DMS53 (cell line): ENCODE measurements around the gene JSRP1.

ENCODE experiments used
- DNase-seq: peaks from one replicate; lab custom pipeline; 2025; lab: John Stamatoyannopoulos, UW

The JSRP1 gene, protein sequence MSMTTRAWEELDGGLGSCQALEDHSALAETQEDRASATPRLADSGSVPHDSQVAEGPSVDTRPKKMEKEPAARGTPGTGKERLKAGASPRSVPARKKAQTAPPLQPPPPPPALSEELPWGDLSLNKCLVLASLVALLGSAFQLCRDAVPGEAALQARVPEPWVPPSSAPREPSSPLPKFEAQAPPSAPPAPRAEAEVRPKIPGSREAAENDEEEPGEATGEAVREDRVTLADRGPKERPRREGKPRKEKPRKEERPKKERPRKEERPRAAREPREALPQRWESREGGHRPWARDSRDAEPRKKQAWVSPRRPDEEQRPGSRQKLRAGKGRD

DNA sequence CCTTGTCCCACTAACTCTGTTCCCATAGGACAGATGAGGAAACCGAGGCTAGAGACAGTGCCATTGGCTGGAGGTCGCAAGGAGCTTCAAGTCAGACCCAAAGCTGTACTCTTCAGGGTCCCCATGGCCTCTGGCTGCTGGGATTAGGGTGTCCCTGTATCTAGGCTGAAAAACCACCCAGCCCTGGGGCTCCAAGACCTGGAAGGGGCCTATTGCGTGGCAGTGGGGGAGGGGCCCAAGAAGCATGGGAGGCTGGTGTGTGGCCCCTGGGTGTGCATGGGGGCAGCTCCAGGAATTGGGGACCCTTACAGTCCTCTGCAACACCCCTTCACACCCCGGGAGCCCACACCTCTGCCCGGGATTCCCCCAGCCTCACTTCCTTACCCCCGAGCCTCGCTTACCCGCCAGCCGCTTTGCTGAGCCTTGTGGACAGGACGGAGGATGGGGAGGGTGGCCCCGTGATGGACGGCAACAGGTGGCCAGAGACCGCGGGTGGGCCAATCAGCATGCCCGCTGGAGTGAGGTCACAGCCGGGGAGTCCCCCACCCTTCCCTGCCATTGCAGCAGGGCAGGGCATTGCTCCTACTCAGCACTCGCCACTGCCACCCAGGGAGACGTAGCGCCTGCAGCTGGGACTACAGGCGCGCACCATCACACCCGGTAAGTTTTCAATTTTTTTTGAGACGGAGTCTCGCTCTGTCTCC, at the start of gene JSRP1:
Gene JSRP1 (minus strand): TSS at position 436 of the 704 bp plus-strand sequence. CDS start 1,103 bp downstream, outside the sequence.
- DNase-seq = no peak

DNA sequence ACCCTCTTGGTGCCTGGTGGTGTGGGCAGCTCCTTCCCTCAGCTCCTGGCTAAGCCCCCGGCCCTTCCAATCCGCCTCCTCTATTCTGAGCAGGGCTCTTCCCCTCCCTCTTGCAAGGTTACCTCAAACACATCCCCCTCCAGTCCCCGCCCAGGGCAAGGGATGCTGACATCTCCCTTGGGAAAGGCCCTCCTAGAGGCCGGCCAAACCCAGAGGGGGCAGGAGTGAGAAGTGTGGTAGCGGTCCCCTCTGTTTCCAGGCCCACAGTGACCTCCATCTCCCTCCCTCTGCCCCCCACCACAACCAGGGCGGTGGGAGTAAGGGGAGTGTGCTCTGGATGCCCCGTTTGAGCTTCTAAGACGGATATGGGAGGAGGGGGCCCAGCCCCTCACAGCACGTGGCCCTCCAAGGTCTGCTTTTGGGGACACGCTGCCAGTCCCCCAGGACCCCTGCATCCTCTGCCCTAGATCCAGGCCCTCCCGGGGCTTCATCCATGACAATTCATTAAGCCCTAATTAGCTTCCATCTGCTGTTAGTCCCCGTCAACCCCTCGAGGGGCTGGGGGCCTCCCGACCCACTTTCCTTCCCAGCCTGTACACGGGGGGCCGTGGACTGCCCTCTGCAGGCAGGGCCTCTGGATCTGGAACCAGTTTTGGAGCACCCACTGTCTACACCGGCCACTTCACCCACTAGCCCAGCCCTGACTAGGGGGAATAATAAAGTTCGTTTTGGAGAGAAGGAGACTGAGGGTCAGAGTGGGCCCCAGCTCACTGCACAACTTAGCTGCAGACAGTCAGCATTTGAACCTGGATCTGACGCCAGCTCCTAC, 49.4 kb upstream of the JSRP1 start:
- no peak for DNase-seq

DNA sequence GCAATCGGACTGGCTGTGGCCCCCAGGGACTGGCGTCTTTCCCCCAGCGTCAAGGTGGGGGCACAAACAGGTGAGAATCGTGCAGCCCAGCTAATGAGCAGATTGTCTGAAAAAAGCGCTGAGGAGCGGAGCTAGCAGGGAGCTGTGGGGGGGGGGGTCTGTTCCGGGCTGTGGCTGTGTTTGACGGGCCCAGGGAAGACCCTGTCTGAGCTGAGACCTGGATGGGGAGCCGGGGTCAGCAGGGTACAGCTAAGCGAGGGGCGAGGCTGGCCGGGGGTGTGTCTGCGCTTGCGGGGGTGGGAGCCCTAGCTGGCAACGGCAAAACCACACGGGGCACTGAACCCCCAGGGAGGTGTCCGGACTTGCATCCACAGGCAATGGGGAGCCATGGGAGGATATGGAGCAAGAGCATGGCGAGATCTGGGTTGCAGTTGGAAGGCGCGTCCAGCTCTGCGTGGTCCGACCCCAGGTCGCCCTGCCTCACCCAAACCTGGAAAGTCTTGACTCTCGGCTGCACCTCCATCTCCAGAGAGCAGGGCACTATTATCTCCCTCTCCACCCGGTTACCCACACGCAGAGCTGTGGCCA, 47.1 kb upstream of the JSRP1 start:
- no peak for DNase-seq

DNA sequence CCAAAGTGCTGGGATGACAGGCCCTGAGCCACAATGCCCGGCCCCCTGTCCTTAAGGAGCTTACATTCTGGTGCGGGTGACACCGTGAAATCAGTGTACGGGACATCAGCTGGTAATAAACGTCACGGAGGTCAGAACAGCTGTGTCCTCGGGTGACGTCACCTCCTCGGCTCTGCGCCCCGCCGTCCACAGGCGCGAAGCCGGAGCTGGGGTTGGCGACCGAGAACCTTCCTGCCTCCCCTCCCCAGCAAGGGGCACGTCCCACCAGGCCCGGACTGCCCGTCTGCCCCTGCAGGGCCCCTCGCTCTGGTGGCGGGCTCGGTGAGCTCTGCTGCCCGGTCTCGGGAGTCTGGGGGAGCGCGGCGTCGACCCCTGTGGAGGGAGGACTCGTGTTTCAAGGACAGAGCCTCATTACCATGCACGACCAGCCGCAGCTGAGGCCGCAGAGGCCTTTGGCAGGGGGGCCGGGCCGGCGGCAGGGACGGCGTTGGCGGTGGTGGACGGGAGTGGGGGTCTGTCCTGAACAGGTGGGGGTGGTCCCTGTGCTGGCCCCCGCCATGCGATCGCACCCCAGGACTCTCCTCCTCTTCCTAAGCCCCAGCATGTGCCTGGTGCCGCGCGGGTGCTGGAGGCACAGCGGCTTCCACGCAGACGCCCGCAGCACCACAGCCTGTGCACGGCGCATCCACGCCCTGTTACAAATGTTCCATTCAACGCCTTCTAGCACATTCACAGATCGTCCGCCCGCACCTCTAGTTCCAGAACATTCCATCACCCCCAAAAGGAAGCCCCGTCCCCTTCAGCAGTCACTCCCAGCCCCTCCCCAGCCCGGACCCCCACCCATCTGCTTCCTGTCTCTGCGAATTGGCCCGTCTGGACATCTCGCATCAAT, 46.3 kb upstream of the JSRP1 start:
- no peak for DNase-seq

DNA sequence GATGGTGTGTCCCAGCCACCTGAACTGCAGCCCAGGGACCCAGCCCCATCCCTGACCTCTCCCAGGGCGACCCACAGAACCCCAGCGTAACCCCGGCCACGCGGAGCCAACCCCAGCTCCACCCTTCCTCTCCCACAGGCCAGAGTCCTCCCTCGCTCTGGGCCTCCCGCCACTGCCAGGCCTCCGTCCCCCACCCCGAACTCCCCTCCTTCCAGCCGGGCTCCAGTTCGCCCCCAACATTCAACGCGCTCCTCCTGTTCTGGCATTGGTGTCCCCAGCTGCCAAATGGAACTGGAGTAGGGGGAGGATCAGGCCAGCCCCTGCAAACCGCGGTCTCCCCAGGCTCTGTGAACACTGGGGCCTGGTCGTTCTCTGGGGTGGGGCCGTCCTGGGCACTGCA, 44.3 kb upstream of the JSRP1 start:
- no peak for DNase-seq

DNA sequence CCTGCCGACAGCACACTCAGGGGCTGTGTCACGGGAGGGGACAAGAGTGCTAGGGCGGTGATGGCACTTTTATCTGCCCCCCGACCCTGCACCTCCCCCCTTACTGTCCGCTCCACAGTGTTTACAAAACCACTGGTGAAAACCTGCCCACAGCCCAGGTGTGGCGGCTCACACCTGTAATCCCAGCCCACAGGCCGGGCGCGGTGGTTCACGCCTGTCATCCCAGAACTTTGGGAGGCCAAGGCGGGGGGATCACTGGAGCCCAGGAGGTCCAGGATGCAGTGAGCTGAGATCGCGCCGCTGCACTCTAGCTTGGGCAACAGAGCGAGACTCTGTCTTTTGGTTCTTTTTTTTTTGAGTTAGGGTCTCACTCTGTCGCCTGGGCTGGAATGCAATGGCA, 39.9 kb upstream of the JSRP1 start:
- DNase-seq = no peak

DNA sequence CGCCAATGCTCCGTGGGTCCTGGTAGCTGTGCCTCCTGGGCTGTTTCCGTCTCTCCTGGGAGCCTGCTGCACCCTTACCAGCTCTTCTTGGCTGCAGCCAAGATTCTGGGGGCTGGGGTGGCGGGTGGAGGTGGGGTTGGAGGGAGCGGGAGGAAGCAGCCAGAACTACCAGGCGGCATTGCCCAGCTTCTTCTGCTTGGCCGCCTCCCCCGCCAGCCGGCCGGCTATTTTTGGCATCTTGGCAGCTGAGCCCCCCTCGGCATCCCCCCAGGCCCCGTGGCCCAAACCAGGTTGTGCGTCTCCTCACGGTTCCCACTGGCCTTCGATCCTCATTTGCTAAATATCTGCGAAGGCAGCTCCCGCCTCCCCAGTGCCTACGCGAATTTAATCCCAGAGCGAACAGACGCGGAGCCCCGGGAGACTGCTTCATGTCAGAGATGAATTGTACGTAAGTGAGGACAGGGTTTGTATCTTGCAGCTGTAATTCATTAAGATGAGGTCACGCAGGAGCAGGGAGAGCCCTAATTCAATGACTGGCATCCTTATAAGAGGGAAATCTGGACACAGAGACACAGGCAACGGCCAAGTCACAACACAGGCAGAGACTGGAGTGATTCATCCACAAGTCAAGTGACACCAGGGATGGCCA, 38.6 kb upstream of the JSRP1 start:
- no peak for DNase-seq

DNA sequence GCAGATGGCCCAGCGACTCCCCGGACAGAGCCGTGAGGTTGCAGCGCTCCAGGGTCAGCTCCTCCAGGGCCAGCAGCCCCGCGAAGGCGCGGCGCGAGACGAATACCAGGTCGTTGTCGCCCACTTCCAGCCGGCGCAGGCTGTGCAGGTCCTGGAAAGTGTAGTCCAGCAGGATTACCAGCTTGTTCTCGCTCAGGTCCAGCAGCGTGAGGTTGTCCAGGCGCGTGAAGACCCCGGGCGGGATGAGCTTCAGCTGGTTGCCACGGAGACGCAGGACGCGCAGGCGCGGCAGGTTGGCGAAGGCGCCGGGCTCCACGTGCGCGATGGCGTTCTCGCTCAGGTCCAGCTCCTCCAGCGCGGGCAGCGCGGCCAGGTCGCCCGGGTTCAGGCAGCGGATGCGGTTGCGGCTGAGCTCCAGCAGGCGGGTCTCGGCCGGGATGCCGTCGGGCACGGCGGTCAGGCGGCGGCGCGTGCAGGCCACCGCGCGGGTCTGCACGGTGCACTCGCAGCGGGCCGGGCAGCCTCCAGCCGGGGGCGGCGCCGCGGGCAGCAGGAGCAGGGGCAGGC, 35.1 kb upstream of the JSRP1 start:
- DNase-seq = peak; percentile 87

DNA sequence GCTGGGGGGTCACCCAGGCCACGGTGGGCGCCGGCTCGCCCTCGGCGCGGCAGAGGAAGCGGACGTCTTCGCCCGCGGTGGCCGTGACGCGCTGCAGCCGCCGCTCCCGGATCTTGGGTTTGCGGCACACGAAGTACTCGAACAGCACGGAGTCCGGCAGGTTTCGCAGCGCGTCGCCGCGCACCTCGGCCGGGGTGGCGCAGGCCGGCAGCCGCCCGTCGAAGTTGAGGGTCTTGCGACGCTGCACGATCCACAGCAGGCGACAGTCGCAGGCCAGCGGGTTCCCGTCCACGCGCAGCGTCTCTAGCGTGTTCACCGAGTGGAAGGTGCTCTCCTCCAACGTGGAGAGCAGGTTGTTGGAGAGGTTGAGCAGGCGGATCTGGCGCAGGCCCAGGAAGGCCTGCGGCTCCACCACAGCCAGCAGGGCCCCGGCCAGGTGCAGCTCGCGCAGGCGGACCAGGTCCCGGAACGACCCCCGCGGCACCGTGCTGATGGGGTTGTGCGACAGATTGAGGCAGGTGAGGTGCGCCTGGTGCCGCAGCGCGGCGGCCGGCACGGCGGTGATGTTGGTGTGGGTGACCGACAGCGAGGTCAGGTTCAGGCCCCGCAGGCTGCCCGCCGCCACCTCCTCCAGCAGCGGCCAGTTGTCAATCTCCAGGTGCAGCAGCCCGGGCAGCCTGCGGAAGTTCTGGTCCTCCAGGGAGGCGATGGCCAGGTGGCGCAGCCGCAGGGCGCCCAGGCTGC, 34.4 kb upstream of the JSRP1 start:
- peak; percentile 80 for DNase-seq

DNA sequence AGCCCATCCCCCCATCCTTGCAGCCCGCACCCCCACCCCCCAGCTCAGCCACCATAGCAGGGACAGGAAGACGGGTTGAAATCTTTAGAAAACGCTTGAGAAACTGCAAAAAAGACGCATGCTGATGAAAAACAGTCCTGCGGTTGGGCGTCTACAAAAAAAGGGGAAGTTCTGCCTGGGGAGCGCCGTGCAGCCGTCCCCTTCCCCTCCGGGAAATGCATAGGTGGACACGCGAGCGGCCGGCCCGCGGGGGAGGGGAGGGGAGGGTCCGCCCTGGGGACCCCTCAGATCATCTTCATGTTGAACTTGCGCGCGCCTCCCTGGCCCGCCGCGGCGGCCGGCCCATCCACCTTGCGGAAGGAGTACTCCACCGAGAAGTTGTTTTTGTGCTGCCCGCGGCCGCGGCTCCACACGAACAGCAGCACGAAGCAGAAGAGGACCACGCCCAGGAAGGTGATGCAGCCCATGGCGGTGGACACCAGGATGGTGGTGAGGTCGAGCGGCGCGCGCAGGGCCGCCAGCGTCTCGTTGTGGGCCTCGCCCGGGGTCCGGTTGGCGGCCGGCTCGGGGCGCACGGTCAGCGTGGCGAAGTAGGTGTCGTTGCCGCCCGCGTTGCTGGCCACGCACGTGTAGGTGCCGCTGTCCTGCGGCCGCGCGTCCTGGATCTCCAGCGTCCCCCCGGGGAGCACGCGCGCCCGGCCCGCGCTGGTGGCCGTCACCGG, 33.7 kb upstream of the JSRP1 start:
- DNase-seq = peak; percentile 68

DNA sequence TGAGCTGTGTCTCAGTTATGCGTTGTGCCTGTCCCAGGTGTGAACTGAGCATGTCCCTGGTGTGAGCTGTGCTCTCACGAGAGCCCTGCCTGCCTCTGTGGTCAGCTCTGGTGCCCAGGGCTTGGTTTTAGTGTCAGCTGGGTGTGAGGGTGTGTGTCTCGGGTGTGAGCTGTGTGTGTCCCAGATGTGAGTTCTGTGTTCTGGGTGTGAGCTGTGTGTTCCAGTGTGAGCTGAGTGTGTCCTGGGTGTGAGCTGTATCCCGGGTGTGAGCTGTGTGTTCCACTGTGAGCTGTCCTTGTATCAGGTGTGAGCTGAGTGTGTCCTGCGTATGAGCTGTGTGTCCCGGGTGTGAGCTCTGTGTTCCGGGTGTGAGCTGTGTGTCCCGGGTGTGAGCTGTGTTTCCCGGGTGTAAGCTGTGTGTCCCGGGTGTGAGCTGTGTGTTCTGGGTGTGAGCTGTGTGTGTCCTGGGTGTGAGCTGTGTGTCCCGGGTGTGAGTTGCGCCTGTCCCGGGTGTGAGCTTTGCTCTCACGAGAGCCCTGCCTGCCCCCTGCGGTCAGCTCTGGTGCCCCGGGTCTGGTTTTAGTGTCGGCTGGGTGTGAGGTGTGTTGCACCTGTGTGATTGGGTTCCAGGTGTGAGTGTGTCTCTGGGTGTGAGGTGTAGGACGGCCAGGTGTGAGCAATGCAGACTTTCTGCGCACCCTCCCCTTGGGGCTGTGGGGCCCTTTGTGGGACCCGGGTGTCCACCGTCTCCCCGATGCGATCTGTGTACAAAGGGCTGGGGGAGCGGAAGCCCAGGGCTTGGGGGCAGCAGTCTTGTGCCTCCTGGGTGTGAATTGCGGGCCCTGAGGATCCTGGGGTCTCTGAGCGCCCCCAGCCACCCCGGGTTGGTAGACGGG, 32.8 kb upstream of the JSRP1 start:
- no peak for DNase-seq

DNA sequence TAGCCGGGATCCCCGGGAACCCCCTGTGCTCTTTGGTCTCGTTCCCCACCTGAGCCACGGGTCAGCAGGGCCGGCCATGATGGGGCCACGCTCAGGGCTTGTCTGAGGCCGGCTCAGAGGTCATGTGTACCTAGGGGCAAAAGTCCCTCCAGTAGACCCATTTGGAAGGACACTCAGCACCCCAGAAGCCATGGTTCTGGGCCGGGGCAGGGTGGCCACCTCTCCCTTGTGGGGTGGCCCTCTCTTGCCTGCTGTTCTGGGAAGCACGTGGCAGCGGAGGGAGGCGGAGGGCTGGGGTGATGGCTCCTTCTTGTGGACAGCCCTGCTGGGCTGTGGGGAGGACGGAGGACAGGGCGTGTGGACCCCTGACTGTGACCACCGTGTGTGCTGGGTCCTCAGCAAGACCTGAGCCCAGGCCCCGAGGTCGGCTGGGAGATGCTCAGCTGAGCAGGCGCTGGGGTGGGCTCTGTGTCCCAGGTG, 32.2 kb upstream of the JSRP1 start:
- no peak for DNase-seq

DNA sequence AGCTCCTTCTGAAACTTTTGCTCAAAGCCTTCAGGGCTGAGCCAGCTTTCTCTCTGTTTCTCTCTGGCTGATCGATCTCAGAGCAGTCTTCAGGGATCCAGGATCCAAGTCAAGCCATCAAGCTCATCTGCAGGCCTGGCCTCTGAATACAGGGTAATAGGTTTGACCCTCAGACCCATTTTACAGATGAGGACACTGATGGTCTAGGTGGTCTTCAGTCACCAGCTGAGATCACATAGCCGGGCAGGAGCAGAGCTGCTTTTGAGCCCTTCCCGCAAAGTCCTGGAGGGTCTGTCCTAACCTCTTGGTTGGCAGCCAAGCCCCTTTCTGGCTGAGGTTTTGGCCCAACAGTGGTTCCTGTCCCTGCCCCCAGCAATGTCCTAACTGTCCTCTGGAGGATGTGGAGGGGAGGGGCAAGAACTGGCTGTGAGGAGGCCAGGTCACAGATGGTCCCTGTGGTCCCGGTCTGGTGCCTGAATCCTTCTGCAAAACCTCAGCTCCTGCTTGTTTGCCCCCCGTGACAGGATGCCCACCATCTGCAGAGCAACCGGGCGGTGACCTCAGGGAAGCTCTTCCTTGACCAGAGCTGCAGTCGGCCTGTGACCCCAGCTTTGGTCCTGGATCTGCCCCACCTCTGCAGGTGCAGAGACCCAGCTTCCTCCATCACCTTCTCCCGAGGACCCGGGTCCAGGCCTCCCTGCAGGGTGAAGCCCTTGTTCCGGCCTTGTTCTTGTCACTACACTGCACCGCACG, 31.5 kb upstream of the JSRP1 start:
- no peak for DNase-seq

DNA sequence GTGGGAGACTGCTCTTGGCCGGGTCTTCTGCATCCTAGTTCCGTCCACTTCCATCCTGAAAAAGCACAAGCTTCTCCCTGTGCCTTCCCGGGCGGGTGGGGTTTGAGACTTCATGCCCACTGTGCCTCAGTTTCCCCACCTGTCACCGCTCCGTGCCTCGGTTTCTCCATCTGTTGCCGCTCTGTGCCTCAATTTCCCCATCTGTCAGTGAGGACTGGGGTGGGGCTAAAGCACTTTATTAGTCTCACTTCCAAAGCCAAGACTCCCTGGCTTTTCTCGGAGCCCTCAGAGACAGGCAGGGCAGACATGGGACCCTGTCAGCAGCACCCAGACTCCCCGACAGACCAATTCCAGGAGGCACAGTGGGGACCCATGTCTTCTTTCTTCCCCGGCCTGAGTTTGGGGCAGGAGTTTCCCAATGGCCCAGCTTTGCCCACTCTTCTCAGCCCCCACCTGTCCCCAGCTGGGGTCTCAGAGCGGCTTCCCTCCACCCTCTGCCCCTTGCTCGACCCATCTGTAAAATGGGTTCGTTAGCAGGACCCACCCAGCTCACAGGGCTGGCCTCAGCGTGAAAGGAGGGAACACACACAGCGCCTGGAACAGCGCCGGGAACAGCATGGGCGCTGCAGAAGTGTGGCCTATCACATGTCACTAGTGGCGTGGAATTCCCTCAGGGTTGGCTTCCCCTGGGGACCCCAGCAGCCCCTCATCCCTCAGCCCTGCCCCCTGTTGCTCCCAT, 30.4 kb upstream of the JSRP1 start:
- no peak for DNase-seq

DNA sequence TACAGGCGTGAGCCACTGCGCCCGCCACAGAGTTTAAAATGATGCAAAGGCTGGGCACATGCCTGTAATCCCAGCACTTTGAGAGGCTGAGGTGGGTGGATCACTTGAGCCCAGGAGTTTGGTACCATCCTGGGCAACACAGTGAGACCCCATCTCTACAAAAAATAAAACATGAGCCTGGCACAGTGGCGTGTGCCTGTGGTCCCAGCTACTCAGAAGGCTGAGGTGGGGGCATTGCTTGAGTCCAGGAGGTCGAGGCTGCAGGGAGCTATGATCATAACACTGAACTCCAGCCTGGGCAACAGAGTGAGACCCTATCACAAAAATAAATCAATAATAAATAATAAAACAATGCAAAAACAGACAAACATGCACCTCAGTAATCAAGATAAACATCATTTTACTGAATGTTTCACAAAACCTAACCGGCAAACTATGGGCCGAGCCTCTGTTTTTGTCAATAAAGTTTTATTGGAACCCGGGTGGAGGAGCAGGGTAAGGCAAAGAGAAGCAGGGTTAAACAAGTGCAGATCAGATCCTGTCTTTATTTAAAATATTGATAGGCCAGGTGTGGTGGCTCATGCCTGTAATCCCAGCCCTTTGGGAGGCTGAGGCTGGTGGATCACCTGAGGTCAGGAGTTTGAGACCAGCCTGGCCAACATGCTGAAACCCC, 27.8 kb upstream of the JSRP1 start:
- DNase-seq = no peak

DNA sequence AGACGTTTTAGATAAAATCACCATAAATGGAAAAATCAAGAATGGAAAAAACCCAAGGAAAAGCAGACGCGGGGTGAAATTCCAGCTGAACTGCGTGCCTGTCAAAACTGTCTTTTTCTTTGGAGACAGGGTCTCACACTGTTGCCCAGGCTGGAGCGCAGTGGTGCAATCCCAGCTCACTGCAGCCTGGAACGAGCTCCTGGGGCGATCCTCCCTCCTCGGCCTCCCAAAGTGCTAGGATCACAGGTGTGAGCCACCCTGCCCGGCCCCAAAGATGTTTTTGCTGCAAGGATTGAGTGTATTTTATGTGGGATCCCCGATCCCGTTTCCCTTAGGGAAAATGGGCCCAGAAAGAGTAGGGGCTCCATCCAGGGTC, 26.6 kb upstream of the JSRP1 start:
- no peak for DNase-seq
